Omental fat pad (tissue), 4 donors: ENCODE measurements around the gene SLC37A1. TPM values are rescaled to one million over a fixed set of nuclear protein-coding genes. Genes with fewer than 3 reads are reported as not detected.

Experiments
- ATAC-seq: fragments of 150-250 bp; one replicate; pipeline ENCODE4 v1.9.1; 2016; ENCODE audit warnings: mild to moderate bottlenecking, moderate library complexity; ENCODE audit not compliant: low FRiP score
- DNase-seq: peaks from one replicate; pipeline ENCODE4 v3.0.0-alpha.2; 2019; ENCODE audit warnings: low spot score
- CTCF ChIP-seq, 3 donors: fragments of 450-650 bp; IDR thresholded peaks; one replicate each; pipeline ENCODE4 v1.5.1; 2016 to 2017; ENCODE audit warnings: antibody characterized with exemption in 3 of 3, mild to moderate bottlenecking in 3 of 3, moderate library complexity in 2 of 3
- total RNA-seq, 4 donors: library from RNA; depleted of rRNA; stranded (reverse); fragments of >200 nt; gene quantifications; one replicate each; pipeline ENCODE4 v1.1.0, GENCODE V29; 2016

The SLC37A1 gene
- total RNA-seq, 4 donors from 2014 or later = 4.6 to 11.0 (median 6.0) TPM

GRCh38 chr21:42532466-42533181 is 19.0 kb downstream of the SLC37A1 start:
- DNase-seq (peak; percentile 41), ATAC-seq (peak; percentile 16)
- TF ChIP-seq CTCF (IDR thresholded peaks at IDR 0.05) = no peak

- ATAC-seq (no peak), DNase-seq (no peak)
- no peak for TF ChIP-seq CTCF (IDR thresholded peaks at IDR 0.05)
Measured at GRCh38 chr21:42533306-42533962, 19.8 kb downstream of the SLC37A1 start.

GRCh38 chr21:42533963-42534355 is 20.3 kb downstream of the SLC37A1 start:
- TF ChIP-seq CTCF (IDR thresholded peaks at IDR 0.05) = no peak
- ATAC-seq = no peak
- DNase-seq = no peak

- no peak for TF ChIP-seq CTCF (IDR thresholded peaks at IDR 0.05)
- DNase-seq (no peak), ATAC-seq (no peak)
Measured at GRCh38 chr21:42534421-42535378, 21.0 kb downstream of the SLC37A1 start.

GRCh38 chr21:42535602-42536171 is 22.0 kb downstream of the SLC37A1 start:
- TF ChIP-seq CTCF (IDR thresholded peaks at IDR 0.05) = no peak
- no peak for DNase-seq
- no peak for ATAC-seq

- ATAC-seq (no peak), DNase-seq (no peak)
- TF ChIP-seq CTCF (IDR thresholded peaks at IDR 0.05) = no peak
Measured at GRCh38 chr21:42536601-42537000, 22.9 kb downstream of the SLC37A1 start.
